Mucosa of stomach (tissue), 1 donor: ENCODE results near the gene CCDC136.

ENCODE experiments used
- H3K27me3 ChIP-seq: one replicate; pipeline ENCODE4 v1.7.0; 2013; ENCODE audit warnings: mild to moderate bottlenecking, low read length; ENCODE audit not compliant: control insufficient read depth, insufficient read depth
- H3K36me3 ChIP-seq: one replicate; pipeline ENCODE4 v1.7.0; 2013; ENCODE audit warnings: low read length; ENCODE audit not compliant: control insufficient read depth, insufficient read depth
- H3K4me1 ChIP-seq: one replicate; pipeline ENCODE4 v1.7.0; 2013; ENCODE audit warnings: mild to moderate bottlenecking, low read length; ENCODE audit not compliant: control insufficient read depth, insufficient read depth
- H3K4me3 ChIP-seq: one replicate; pipeline ENCODE4 v1.7.0; 2013; ENCODE audit warnings: low read length
- H3K9ac ChIP-seq: one replicate; pipeline ENCODE4 v1.7.0; 2013; ENCODE audit warnings: mild to moderate bottlenecking, low read length, moderate library complexity
- H3K9me3 ChIP-seq: one replicate; pipeline ENCODE4 v1.7.0; 2013; ENCODE audit warnings: mild to moderate bottlenecking, low read length, moderate library complexity; ENCODE audit not compliant: control insufficient read depth
- donor health status: Pancreatic carcinoma.

CCDC136 gene

GRCh38 chr7:128812514-128813168 lies 20.9 kb downstream of the CCDC136 start:
- Histone ChIP-seq H3K36me3 (no peaks in the 10 kb centered on the region), H3K4me1 (peaks cover 12% of the 10 kb centered on the region), H3K9me3 (no peaks in the 10 kb centered on the region), H3K27me3 (peaks cover 4% of the 10 kb centered on the region), H3K9ac (no peak overlapping the region), H3K4me3 (no peak overlapping the region)

GRCh38 chr7:128814499-128814898 lies 22.7 kb downstream of the CCDC136 start:
- H3K36me3 ChIP-seq, result no peaks in the 10 kb centered on the region
- H3K9ac ChIP-seq, result no peak overlapping the region
- no peaks in the 10 kb centered on the region for H3K9me3 ChIP-seq
- H3K27me3 ChIP-seq, result peaks cover 4% of the 10 kb centered on the region
- peaks cover 12% of the 10 kb centered on the region for H3K4me1 ChIP-seq
- no peak overlapping the region for H3K4me3 ChIP-seq

- H3K36me3 ChIP-seq, result no peaks in the 10 kb centered on the region
- peaks cover 12% of the 10 kb centered on the region for H3K4me1 ChIP-seq
- H3K27me3 ChIP-seq, result peaks cover 4% of the 10 kb centered on the region
- no peaks in the 10 kb centered on the region for H3K9me3 ChIP-seq
- H3K4me3 ChIP-seq, result no peak overlapping the region
- H3K9ac ChIP-seq, result no peak overlapping the region
Observed at GRCh38 chr7:128815289-128815942, 23.6 kb downstream of the CCDC136 start.

- Histone ChIP-seq H3K9me3 (no peaks in the 10 kb centered on the region), H3K4me3 (no peak overlapping the region), H3K36me3 (no peaks in the 10 kb centered on the region), H3K4me1 (no peaks in the 10 kb centered on the region), H3K27me3 (peaks cover 4% of the 10 kb centered on the region), H3K9ac (no peak overlapping the region)
Observed at GRCh38 chr7:128818694-128819093, 26.9 kb downstream of the CCDC136 start.

GRCh38 chr7:128821724-128822123 lies 30.0 kb downstream of the CCDC136 start:
- H3K4me3 ChIP-seq, result no peak overlapping the region

GRCh38 chr7:128826512-128826911 lies 34.7 kb downstream of the CCDC136 start:
- no peaks in the 10 kb centered on the region for H3K9me3 ChIP-seq
- no peak overlapping the region for H3K4me3 ChIP-seq
- peaks cover 33% of the 10 kb centered on the region for H3K27me3 ChIP-seq
- no peak overlapping the region for H3K9ac ChIP-seq
- H3K4me1 ChIP-seq, result peaks cover 7% of the 10 kb centered on the region
- no peaks in the 10 kb centered on the region for H3K36me3 ChIP-seq

More at GRCh38 chr7:128821724-128822123, 30.0 kb downstream of the CCDC136 start:
- Histone ChIP-seq H3K4me1 (no peaks in the 10 kb centered on the region), H3K9ac (no peak overlapping the region), H3K9me3 (no peaks in the 10 kb centered on the region), H3K27me3 (peaks cover 4% of the 10 kb centered on the region), H3K36me3 (no peaks in the 10 kb centered on the region)

- Histone ChIP-seq H3K9ac (no peak overlapping the region), H3K9me3 (no peaks in the 10 kb centered on the region), H3K27me3 (peaks cover 36% of the 10 kb centered on the region), H3K4me3 (no peak overlapping the region), H3K36me3 (no peaks in the 10 kb centered on the region), H3K4me1 (peaks cover 7% of the 10 kb centered on the region)
Observed at GRCh38 chr7:128826916-128827247, 35.1 kb downstream of the CCDC136 start.

- H3K9me3 ChIP-seq, result no peaks in the 10 kb centered on the region
- H3K9ac ChIP-seq, result no peak overlapping the region
- peaks cover 7% of the 10 kb centered on the region for H3K4me1 ChIP-seq
- peaks cover 41% of the 10 kb centered on the region for H3K27me3 ChIP-seq
- no peaks in the 10 kb centered on the region for H3K36me3 ChIP-seq
- no peak overlapping the region for H3K4me3 ChIP-seq
Observed at GRCh38 chr7:128827248-128827958, 35.6 kb downstream of the CCDC136 start.

GRCh38 chr7:128827971-128828711 lies 36.4 kb downstream of the CCDC136 start:
- peaks cover 48% of the 10 kb centered on the region for H3K27me3 ChIP-seq
- no peak overlapping the region for H3K9ac ChIP-seq
- no peak overlapping the region for H3K4me3 ChIP-seq
- peaks cover 7% of the 10 kb centered on the region for H3K4me1 ChIP-seq
- no peaks in the 10 kb centered on the region for H3K9me3 ChIP-seq
- H3K36me3 ChIP-seq, result no peaks in the 10 kb centered on the region

- Histone ChIP-seq H3K27me3 (peaks cover 51% of the 10 kb centered on the region), H3K9me3 (no peaks in the 10 kb centered on the region), H3K4me1 (peaks cover 7% of the 10 kb centered on the region), H3K4me3 (no peak overlapping the region), H3K9ac (peak overlapping the region; percentile 18), H3K36me3 (no peaks in the 10 kb centered on the region)
Observed at GRCh38 chr7:128829391-128830166, 37.8 kb downstream of the CCDC136 start.
